ENCODE measurements around the gene GNB1L.

- TF ChIP-seq CTCF (IDR thresholded peaks at IDR 0.05; ENCODE audit: low read length), result no peak
- TF ChIP-seq EZH2 (optimal IDR thresholded peaks at IDR 0.05; ENCODE audit: low read depth, low read length), result no peak
- TF ChIP-seq EZH2phosphoT487 (IDR thresholded peaks at IDR 0.05; ENCODE audit: low read length), result no peak
Observed at GRCh38 chr22:19897726-19898125, 43.1 kb upstream of the GNB1L start.
